Mucosa of descending colon (tissue), 3 donors: ENCODE results near the gene BACH2. TPM values are rescaled to one million over a fixed set of nuclear protein-coding genes. Genes with fewer than 3 reads are reported as not detected.

Experiments used
- ATAC-seq: fragments of 200-7000 bp; cut with Tn5 transposase; one replicate; pipeline ENCODE4 v1.9.1; 2020; ENCODE audit warnings: mild to moderate bottlenecking, moderate library complexity
- DNase-seq, 3 donors: peaks; one replicate each; pipeline ENCODE4 v3.0.0-alpha.2; 2020
- H3K36me3 ChIP-seq: fragments of 200-600 bp; one replicate; pipeline ENCODE4 v1.8.0; 2021; ENCODE audit warnings: low read depth, mild to moderate bottlenecking
- H3K4me1 ChIP-seq: fragments of 200-600 bp; one replicate; pipeline ENCODE4 v1.8.0; 2021; ENCODE audit warnings: low read depth, mild to moderate bottlenecking
- H3K4me3 ChIP-seq: fragments of 200-600 bp; one replicate; pipeline ENCODE4 v1.8.0; 2021; ENCODE audit warnings: mild to moderate bottlenecking
- H3K9me3 ChIP-seq: fragments of 200-600 bp; one replicate; pipeline ENCODE4 v1.8.0; 2021; ENCODE audit warnings: mild to moderate bottlenecking
- intact Hi-C, 2 donors: fragments of 100-400 bp; cut with DNase I in 1 of 2; cut with micrococcal nuclease in 1 of 2; formaldehyde crosslinking; loops; one replicate each; pipeline versions ENCODE4 v1.11.0 to v1.11.1; 2022; cut with DNase I, micrococcal nuclease
- total RNA-seq, 3 donors: library from RNA; stranded (reverse); fragmentation: NEBNext Ultra II Directional in 2 of 3; extraction: Animal tissue kit (Norgen Biotek cat#: 25700) in 2 of 3; gene quantifications; one replicate each; pipeline versions ENCODE4 v1.2.1 to v1.2.4, GENCODE V29; 2021 to 2023
- TF ChIP-seq, protein P1 (sequence below): fragments of 200-600 bp; IDR thresholded peaks from one replicate; pipeline ENCODE4 v1.8.0; 2022; ENCODE audit warnings: antibody characterized with exemption, mild to moderate bottlenecking
- donor health status: DM: no; HTN: no; CAD: no; lungs with moderate emphysema.
- donor health status: DM: no; HTN: no; CAD: no.
- donor health status: DM: no; HTN: yes; CAD: no.

The BACH2 gene
- total RNA-seq, 3 donors from 2014 or later, result 0.96 to 1.6 (median 1.2) TPM

DNA sequence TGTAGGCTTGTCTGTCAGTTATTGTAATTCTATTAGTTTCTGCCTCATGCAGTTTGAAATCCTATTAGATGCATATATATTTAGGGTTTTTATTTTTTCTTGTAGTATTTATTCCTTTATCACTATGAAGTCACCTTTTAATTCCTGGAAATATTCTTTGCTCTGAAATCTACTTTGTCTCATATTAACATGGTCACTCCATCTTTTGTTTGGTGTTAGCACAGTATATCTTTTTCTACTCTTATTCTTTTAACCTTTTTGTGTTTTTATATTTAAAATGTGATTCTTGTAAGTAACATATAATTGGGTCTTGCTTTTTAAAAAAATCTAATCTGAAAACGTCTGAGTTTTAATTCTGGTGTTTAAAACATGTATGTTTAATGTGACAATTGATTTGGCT lies 280.8 kb downstream of the BACH2 start:
- intact Hi-C loops, result no loop called here
- Histone ChIP-seq H3K4me3 (no peak overlapping the region), H3K36me3 (no peaks in the 10 kb centered on the region), H3K4me1 (no peaks in the 10 kb centered on the region), H3K9me3 (no peaks in the 10 kb centered on the region)
- no peak for ATAC-seq
- DNase-seq, result no peak
- TF ChIP-seq, protein P1, sequence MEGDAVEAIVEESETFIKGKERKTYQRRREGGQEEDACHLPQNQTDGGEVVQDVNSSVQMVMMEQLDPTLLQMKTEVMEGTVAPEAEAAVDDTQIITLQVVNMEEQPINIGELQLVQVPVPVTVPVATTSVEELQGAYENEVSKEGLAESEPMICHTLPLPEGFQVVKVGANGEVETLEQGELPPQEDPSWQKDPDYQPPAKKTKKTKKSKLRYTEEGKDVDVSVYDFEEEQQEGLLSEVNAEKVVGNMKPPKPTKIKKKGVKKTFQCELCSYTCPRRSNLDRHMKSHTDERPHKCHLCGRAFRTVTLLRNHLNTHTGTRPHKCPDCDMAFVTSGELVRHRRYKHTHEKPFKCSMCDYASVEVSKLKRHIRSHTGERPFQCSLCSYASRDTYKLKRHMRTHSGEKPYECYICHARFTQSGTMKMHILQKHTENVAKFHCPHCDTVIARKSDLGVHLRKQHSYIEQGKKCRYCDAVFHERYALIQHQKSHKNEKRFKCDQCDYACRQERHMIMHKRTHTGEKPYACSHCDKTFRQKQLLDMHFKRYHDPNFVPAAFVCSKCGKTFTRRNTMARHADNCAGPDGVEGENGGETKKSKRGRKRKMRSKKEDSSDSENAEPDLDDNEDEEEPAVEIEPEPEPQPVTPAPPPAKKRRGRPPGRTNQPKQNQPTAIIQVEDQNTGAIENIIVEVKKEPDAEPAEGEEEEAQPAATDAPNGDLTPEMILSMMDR, result no peak

DNA sequence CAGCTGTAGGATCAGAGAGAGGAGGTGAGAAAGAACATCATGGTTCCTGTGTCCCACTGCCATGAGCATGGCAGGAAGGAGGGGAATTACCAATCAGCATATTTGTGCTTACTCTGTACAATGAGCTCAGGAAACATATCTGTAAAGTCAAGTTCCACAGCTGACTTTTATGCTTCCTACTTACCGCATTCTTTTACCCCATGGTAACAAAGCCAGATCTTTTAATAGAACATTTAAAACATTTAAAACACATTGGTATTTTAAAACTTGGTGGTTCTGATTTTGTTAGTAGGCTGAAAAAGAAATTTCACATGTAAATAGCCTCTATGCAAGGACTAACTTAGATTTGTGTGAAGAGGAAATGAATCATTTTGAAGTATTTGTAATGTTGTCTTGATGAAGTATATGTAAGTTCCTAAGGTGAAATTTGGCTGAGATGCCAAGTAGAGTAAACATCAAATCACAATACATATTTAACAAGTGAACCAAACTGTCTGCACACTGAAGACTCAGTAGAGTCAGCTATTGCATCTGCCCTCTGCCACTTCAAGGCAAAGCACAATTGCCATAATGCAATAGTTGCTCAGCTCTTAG lies 287.6 kb downstream of the BACH2 start:
- intact Hi-C loops, result no loop called here
- Histone ChIP-seq H3K9me3 (no peaks in the 10 kb centered on the region), H3K4me3 (no peak overlapping the region), H3K36me3 (no peaks in the 10 kb centered on the region), H3K4me1 (no peaks in the 10 kb centered on the region)
- ATAC-seq (no peak), DNase-seq (no peak)
- TF ChIP-seq, protein P1, result no peak

DNA sequence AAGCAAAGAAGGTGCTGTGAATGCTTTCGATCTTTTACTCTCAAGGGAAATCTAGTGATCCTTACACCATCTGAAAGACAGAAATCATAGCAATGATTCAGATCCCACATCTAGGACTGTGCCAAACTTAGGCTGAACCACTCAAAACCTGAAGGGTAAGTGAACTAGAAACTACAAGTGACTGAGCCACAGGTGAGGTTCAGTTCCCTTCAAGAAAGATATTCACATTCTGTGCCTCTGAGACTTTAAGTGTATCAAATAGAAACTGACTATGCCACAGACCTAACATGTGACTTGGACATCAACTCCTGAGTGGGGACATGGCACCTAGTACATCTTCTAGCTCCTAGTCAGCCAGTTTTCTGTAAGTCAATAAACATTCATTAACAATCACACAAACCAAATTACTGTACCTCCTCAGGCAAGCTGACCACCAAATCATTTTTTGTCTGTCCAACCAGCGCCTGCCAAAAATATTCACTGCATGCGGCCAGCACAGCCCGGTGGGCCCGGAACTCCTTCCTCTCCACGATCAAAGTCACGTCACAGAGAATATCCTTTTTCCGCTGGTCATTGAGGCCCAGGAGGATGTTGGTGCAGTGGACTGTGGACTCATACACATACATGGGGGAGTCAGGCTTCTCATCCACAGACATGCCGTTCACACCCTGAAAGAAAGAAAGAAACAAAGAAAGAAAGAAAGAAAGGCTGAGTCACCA lies 288.3 kb downstream of the BACH2 start:
- intact Hi-C loops, result no loop called here
- Histone ChIP-seq H3K4me3 (no peak overlapping the region), H3K36me3 (no peaks in the 10 kb centered on the region), H3K4me1 (peaks cover 3% of the 10 kb centered on the region), H3K9me3 (no peaks in the 10 kb centered on the region)
- TF ChIP-seq, protein P1, result no peak
- no peak for DNase-seq
- no peak for ATAC-seq

DNA sequence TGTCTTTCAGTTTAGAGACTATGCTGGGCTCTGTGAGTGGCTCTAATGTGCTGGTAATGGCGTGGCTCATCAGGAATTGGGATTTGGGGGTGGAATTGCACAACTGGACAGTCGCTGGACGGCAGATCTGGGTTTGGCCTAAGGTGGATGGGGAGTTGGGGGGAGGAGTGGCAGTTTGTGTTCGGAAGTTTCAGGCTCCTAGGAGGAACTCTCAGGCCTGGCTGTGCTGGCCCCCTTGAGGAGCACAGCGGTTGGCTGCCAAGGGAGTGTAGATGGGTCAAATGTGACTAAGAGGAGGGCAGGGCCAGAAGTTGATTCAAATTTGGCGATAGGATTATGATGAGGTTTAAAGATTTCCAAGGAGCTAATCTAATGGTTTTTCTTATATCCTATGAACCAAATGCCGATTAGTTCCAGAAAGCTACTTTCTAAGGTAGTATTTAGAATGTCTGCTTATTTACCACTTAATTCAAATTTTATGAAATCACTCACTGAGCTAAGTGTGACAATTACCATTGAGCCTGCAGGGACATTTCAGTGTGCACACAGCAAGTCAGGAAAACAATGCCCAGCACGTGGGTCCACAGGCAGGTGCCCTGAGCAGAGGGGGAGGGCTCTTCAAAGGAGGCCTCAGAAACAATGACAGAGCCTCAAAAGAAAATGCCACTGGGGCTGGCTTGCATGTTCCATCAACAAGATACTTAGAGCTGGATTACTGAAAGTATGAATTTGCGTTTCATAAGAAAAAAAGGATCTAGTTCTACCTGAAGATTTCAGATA lies 291.4 kb downstream of the BACH2 start:
- peak in 1 of 3 donors; percentile 51 for DNase-seq
- Histone ChIP-seq H3K9me3 (no peaks in the 10 kb centered on the region), H3K36me3 (no peaks in the 10 kb centered on the region), H3K4me3 (no peak overlapping the region), H3K4me1 (peaks cover 9% of the 10 kb centered on the region)
- intact Hi-C loops, result no loop called here
- peak; percentile 29 for ATAC-seq
- TF ChIP-seq, protein P1, result no peak

DNA sequence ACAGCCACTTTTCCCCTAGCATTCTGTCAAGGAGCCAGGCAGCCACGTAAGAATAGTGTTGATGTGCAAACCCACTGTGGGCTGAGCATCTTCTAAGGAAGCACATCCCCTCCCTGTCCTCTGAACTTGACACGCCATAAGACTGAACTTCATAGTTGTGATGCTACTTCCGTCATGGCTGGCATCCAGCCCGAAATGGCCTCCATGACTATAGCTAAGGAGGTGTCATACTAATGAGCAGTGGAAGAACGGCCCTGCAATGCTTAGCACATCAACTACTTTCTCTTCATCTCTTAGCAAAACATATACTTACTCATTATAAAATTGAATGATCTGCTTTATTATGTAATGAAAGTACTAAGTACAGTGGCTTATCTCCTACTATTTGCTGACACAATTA lies 292.1 kb downstream of the BACH2 start:
- Histone ChIP-seq H3K9me3 (no peaks in the 10 kb centered on the region), H3K36me3 (no peaks in the 10 kb centered on the region), H3K4me1 (peaks cover 9% of the 10 kb centered on the region), H3K4me3 (no peak overlapping the region)
- TF ChIP-seq, protein P1, result no peak
- ATAC-seq (peak; percentile 84), DNase-seq (peak; percentile 71 to 79 (median 78))
- intact Hi-C loops, result no loop called here
